OCI-LY3 (cell line): Measurements from ENCODE around the gene PELI1.

ENCODE experiments used
- EZH2phosphoT487 ChIP-seq: fragments of 200-600 bp; shearing (Covaris generic); IDR thresholded peaks from 2 replicates; pipeline ENCODE4 v1.6.1; 2018; ENCODE audit warnings: antibody characterized with exemption, mixed run types, low read depth
- TF ChIP-seq, protein P1 (sequence below): fragments of 200-600, 300-600 bp; sonication (generic); IDR thresholded peaks from 2 replicates; pipeline ENCODE4 v1.5.1; 2014; ENCODE audit warnings: antibody characterized with exemption, low read length, low read depth

DNA sequence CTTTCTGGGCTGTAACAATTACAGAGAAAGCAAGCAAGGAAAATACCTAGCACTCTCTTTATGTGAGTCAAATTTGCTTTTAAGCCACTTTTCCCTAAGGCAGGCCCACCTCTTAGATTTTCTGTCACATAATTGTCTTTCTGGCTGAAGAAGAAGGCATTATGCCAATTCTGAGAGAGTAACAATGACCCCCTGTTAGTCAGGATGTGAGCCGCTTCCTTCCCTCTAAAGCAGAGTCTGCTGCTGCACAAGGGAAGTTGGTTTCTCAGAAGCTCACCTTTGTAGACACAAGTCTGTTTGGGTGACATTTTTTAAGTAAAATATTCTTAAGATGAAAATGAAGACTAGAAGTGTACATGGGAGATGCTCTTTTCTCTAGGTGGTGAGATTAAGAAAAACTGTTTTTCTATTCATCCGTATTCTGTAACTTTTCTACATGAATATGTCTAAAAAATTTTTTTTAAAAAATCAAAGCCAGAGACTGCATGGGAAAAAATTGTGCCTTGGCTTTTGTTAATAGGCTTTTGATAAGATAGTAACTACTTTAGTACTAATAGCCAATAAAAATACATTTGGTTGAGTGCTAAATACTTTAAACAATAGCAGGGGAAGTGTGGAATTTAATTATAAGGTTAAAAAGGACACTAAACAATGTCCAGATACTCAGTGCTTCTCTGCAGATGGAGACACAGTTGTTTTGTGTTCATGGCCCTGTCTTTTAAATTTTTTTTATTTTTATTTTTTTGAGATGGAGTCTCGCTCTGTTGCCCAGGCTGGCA lies 91.6 kb downstream of the PELI1 start:
- TF ChIP-seq, protein P1, sequence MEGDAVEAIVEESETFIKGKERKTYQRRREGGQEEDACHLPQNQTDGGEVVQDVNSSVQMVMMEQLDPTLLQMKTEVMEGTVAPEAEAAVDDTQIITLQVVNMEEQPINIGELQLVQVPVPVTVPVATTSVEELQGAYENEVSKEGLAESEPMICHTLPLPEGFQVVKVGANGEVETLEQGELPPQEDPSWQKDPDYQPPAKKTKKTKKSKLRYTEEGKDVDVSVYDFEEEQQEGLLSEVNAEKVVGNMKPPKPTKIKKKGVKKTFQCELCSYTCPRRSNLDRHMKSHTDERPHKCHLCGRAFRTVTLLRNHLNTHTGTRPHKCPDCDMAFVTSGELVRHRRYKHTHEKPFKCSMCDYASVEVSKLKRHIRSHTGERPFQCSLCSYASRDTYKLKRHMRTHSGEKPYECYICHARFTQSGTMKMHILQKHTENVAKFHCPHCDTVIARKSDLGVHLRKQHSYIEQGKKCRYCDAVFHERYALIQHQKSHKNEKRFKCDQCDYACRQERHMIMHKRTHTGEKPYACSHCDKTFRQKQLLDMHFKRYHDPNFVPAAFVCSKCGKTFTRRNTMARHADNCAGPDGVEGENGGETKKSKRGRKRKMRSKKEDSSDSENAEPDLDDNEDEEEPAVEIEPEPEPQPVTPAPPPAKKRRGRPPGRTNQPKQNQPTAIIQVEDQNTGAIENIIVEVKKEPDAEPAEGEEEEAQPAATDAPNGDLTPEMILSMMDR = no peak
- TF ChIP-seq EZH2phosphoT487 = no peak
